ENCODE measurements around the gene STRN3.
"Not testable (repeated sequence)": the region's sequence is repeated elsewhere in the genome, so short reads cannot be mapped to it uniquely, and the experiment has no call there.

Gene STRN3

DNA sequence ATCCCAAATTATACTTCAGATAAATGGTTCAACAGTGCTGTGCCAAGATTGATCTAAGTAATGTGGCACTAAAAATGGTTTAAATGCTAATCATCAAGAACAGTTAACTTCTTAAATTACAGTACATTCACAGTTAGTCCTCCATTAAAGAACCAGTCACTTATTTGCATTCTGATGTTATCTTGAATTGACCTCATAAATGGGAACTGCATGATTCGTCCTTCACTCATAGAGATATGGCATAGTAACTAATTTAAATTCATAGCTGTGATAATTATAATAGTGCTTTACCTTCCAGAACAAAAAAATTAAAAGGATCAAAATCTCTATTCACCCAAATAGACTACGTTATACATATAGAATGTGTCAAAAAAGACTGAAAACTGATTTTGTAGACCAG lies 90.7 kb downstream of the STRN3 start:
- TF ChIP-seq EZH2phosphoT487 (IDR thresholded peaks at IDR 0.05; ENCODE audit: borderline replicate concordance, low read length), result no peak
- TF ChIP-seq, protein P1, sequence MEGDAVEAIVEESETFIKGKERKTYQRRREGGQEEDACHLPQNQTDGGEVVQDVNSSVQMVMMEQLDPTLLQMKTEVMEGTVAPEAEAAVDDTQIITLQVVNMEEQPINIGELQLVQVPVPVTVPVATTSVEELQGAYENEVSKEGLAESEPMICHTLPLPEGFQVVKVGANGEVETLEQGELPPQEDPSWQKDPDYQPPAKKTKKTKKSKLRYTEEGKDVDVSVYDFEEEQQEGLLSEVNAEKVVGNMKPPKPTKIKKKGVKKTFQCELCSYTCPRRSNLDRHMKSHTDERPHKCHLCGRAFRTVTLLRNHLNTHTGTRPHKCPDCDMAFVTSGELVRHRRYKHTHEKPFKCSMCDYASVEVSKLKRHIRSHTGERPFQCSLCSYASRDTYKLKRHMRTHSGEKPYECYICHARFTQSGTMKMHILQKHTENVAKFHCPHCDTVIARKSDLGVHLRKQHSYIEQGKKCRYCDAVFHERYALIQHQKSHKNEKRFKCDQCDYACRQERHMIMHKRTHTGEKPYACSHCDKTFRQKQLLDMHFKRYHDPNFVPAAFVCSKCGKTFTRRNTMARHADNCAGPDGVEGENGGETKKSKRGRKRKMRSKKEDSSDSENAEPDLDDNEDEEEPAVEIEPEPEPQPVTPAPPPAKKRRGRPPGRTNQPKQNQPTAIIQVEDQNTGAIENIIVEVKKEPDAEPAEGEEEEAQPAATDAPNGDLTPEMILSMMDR (IDR thresholded peaks at IDR 0.05; ENCODE audit: low read depth, low read length, poor library complexity, severe bottlenecking), result no peak
- no peak overlapping the region for H3K27ac ChIP-seq (ENCODE audit: low read depth, low read length)
- no peaks in the 10 kb centered on the region for H3K9me2 ChIP-seq (replicated peaks; ENCODE audit: control insufficient read depth, low read length)
- H3K79me2 ChIP-seq (ENCODE audit: control insufficient read depth, low read length), result no peaks in the 10 kb centered on the region
- H3K4me2 ChIP-seq (ENCODE audit: low read length), result no peak overlapping the region
- no peak overlapping the region for H3K4me3 ChIP-seq (ENCODE audit: low read length)
- no peaks in the 10 kb centered on the region for H3K27me3 ChIP-seq (ENCODE audit: control insufficient read depth, low read length)
- H4K20me1 ChIP-seq (ENCODE audit: control insufficient read depth, insufficient read depth, low read depth, low read length), result no peaks in the 10 kb centered on the region
- H3F3A ChIP-seq (ENCODE audit: control insufficient read depth, insufficient read depth), result no peaks in the 10 kb centered on the region
- no peaks in the 10 kb centered on the region for H3K9me3 ChIP-seq (ENCODE audit: control insufficient read depth, insufficient read depth, low read length)
- H3K4me1 ChIP-seq (ENCODE audit: control insufficient read depth, low read length), result no peaks in the 10 kb centered on the region
- H3K36me3 ChIP-seq (ENCODE audit: control insufficient read depth, low read length), result peaks cover 54% of the 10 kb centered on the region

DNA sequence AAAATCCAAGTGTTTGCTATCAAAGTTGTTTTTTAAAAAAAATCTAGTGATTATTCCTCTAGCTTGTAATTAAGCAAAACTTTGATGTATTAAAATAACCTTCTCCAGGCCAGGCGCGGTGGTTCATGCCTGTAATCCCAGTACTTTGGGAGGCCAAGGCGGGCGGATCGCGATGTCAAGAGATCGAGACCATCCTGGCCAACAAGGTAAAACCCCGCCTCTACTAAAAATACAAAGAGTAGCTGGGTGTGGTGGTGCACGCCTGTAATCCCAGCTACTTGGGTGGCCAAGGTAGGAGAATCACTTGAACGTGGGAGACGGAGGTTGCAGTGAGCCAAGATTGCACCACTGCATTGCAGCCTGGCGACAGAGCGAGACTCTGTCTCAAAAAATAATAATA lies 92.2 kb downstream of the STRN3 start:
- not testable (repeated sequence) for H3K79me2 ChIP-seq (ENCODE audit: control insufficient read depth, low read length); H4K20me1 ChIP-seq (ENCODE audit: control insufficient read depth, insufficient read depth, low read depth, low read length); H3K9me3 ChIP-seq (ENCODE audit: control insufficient read depth, insufficient read depth, low read length); H3K4me1 ChIP-seq (ENCODE audit: control insufficient read depth, low read length); H3K4me3 ChIP-seq (ENCODE audit: low read length); H3K27ac ChIP-seq (ENCODE audit: low read depth, low read length); H3K9me2 ChIP-seq (replicated peaks; ENCODE audit: control insufficient read depth, low read length); H3K4me2 ChIP-seq (ENCODE audit: low read length); H3K27me3 ChIP-seq (ENCODE audit: control insufficient read depth, low read length); H3F3A ChIP-seq (ENCODE audit: control insufficient read depth, insufficient read depth)
- H3K36me3 ChIP-seq (ENCODE audit: control insufficient read depth, low read length), result peaks cover 52% of the 10 kb centered on the region

DNA sequence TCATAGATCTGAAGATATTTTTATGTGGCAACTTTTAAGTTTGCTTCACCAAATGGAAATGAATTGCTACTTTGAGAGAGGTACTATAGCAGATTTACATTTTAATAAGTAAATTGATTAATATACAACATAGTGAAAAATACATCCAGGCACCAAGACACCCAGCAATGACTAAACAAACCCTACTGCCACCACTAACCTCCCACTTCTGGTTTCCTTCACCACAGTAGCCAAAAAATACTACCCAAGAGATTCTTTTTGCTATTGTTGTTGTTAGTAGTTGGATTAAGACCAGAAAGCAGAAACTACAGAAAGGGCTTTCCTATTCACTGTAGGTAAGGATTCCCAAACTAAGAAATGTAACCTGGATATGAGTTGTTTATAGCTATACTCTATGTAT lies 97.7 kb downstream of the STRN3 start:
- no peaks in the 10 kb centered on the region for H3K27me3 ChIP-seq (ENCODE audit: control insufficient read depth, low read length)
- H3K27ac ChIP-seq (ENCODE audit: low read depth, low read length), result no peak overlapping the region
- H3K4me3 ChIP-seq (ENCODE audit: low read length), result no peak overlapping the region
- H3K4me1 ChIP-seq (ENCODE audit: control insufficient read depth, low read length), result no peaks in the 10 kb centered on the region
- no peaks in the 10 kb centered on the region for H3K79me2 ChIP-seq (ENCODE audit: control insufficient read depth, low read length)
- no peaks in the 10 kb centered on the region for H4K20me1 ChIP-seq (ENCODE audit: control insufficient read depth, insufficient read depth, low read depth, low read length)
- H3K9me2 ChIP-seq (replicated peaks; ENCODE audit: control insufficient read depth, low read length), result no peaks in the 10 kb centered on the region
- no peaks in the 10 kb centered on the region for H3K9me3 ChIP-seq (ENCODE audit: control insufficient read depth, insufficient read depth, low read length)
- H3K4me2 ChIP-seq (ENCODE audit: low read length), result no peak overlapping the region
- H3K36me3 ChIP-seq (ENCODE audit: control insufficient read depth, low read length), result peaks cover 24% of the 10 kb centered on the region
- no peak for TF ChIP-seq EZH2phosphoT487 (IDR thresholded peaks at IDR 0.05; ENCODE audit: borderline replicate concordance, low read length)
- TF ChIP-seq, protein P1 (IDR thresholded peaks at IDR 0.05; ENCODE audit: low read depth, low read length, poor library complexity, severe bottlenecking), result no peak
- H3F3A ChIP-seq (ENCODE audit: control insufficient read depth, insufficient read depth), result no peaks in the 10 kb centered on the region

DNA sequence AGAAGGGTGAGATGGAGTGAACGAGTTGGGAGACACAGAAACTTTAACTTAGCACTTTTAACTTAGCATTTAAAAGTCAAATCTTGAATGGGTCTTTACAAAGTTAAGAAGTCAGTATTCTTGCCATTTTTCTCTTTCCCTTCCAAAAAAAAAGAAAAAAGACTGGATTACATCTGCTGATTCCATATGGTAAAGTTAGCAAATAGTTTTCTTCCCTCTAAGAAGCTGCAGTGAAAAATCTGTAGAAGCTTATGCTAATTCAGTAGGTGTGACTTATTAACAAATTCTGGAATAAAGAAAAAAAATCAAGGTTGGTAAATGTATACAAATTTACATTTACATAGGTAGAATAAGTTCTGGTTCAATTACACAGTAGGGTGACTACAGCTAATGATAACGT lies 100.9 kb downstream of the STRN3 start:
- Histone ChIP-seq H3K79me2 (ENCODE audit: control insufficient read depth, low read length) (no peaks in the 10 kb centered on the region), H3F3A (ENCODE audit: control insufficient read depth, insufficient read depth) (peaks cover 3% of the 10 kb centered on the region; the same call in 1 of the 2 replicates), H3K9me3 (ENCODE audit: control insufficient read depth, insufficient read depth, low read length) (no peaks in the 10 kb centered on the region), H3K9me2 (replicated peaks; ENCODE audit: control insufficient read depth, low read length) (no peaks in the 10 kb centered on the region), H3K27ac (ENCODE audit: low read depth, low read length) (no peak overlapping the region), H3K4me2 (ENCODE audit: low read length) (no peak overlapping the region), H3K4me1 (ENCODE audit: control insufficient read depth, low read length) (peaks cover 21% of the 10 kb centered on the region), H3K36me3 (ENCODE audit: control insufficient read depth, low read length) (peaks cover 19% of the 10 kb centered on the region), H3K4me3 (ENCODE audit: low read length) (no peak overlapping the region), H4K20me1 (ENCODE audit: control insufficient read depth, insufficient read depth, low read depth, low read length) (no peaks in the 10 kb centered on the region), H3K27me3 (ENCODE audit: control insufficient read depth, low read length) (no peaks in the 10 kb centered on the region)
- TF ChIP-seq, protein P1 (IDR thresholded peaks at IDR 0.05; ENCODE audit: low read depth, low read length, poor library complexity, severe bottlenecking), result no peak
